ENCODE results near the gene MSH4. TPM values are rescaled to one million over a fixed set of nuclear protein-coding genes. Genes with fewer than 3 reads are reported as not detected.

The MSH4 gene
- total RNA-seq, 3 donors from 2014 or later (not counting 1 experiment from before 2014, with no cell fraction given), result 0.45 to 0.61 (median 0.52) TPM

DNA sequence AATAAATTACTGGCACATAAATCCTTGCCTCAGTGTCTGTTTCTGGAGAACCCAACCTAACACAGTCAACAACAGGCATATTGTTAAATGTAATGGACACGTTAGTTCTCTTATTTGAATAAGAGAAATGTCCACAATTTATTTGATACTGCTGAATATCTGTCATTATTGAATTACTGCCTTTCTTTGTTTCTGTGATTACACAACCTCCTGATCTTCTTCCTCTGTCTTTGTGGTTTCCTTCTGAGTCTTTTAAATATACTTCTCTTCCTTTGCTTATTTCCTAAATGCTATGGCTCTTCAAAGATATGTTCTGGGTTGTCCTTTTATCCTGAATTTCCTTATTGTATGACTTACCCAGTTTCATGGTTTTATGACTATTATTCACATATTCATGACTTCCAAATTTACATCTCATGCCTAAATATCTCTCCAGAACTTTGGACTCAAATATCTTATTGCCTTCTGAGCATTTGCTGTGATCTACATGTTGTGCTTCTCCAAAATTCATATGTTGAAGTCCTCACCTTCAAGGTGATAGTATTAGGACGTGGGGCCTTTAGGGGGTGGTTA is 39.9 kb downstream of the MSH4 start:
- H3K36me3 Mint-ChIP-seq, result peaks cover 6% of the 10 kb centered on the region
- H3K9me3 ChIP-seq (ENCODE audit: control insufficient read depth, insufficient read depth, low read length), result no peaks in the 10 kb centered on the region
- H3K4me3 Mint-ChIP-seq, result no peak overlapping the region
- ATAC-seq, result no peak
- no peak for DNase-seq
- TF ChIP-seq, protein P1, sequence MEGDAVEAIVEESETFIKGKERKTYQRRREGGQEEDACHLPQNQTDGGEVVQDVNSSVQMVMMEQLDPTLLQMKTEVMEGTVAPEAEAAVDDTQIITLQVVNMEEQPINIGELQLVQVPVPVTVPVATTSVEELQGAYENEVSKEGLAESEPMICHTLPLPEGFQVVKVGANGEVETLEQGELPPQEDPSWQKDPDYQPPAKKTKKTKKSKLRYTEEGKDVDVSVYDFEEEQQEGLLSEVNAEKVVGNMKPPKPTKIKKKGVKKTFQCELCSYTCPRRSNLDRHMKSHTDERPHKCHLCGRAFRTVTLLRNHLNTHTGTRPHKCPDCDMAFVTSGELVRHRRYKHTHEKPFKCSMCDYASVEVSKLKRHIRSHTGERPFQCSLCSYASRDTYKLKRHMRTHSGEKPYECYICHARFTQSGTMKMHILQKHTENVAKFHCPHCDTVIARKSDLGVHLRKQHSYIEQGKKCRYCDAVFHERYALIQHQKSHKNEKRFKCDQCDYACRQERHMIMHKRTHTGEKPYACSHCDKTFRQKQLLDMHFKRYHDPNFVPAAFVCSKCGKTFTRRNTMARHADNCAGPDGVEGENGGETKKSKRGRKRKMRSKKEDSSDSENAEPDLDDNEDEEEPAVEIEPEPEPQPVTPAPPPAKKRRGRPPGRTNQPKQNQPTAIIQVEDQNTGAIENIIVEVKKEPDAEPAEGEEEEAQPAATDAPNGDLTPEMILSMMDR (IDR thresholded peaks at IDR 0.05), result no peak
- no peak overlapping the region for H3K27ac Mint-ChIP-seq
- H3K4me1 ChIP-seq (ENCODE audit: control insufficient read depth, insufficient read depth, low read length), result no peaks in the 10 kb centered on the region
- no peaks in the 10 kb centered on the region for H3K4me1 Mint-ChIP-seq
- peaks cover 16 to 17% of the 10 kb centered on the region in 2 donors for H3K9me3 Mint-ChIP-seq
- H3K36me3 ChIP-seq (ENCODE audit: control insufficient read depth, insufficient read depth, low read length), result no peaks in the 10 kb centered on the region
- 73% methylated on average over 1 of the region's 2 CpGs for WGBS (ENCODE audit: insufficient coverage)
- no peak overlapping the region for H3K4me3 ChIP-seq (ENCODE audit: low read length)
- intact Hi-C loops (cut with micrococcal nuclease), result no loop called here
- no peaks in the 10 kb centered on the region for H3K27me3 Mint-ChIP-seq (ENCODE audit: low read depth in 2 of 2)
- H3K27ac ChIP-seq (ENCODE audit: low read length), result no peak overlapping the region
- no peaks in the 10 kb centered on the region for H3K27me3 ChIP-seq (ENCODE audit: control insufficient read depth, insufficient read depth, low read length)

DNA sequence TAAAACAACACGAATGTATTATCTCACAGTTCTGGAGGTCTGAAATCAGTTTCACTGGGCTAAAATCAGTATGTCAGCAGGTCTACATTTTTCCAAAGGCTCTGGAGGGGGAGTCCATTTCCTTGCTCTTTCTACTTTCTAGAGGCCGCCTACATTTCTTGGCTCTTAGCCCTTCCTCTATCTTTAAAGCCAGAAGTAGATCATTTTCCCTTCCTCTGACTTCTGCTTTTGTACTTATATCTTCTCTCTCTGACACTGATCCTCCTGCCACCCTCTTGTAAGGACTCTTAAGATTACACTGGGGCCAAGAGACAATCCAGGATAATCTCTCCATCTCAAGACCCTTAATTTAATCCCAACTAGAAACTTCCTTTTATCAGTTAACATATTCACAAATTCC is 41.4 kb downstream of the MSH4 start:
- Histone ChIP-seq H3K27me3 (ENCODE audit: control insufficient read depth, insufficient read depth, low read length) (no peaks in the 10 kb centered on the region), H3K36me3 (ENCODE audit: control insufficient read depth, insufficient read depth, low read length) (no peaks in the 10 kb centered on the region), H3K9me3 (ENCODE audit: control insufficient read depth, insufficient read depth, low read length) (no peaks in the 10 kb centered on the region), H3K4me1 (ENCODE audit: control insufficient read depth, insufficient read depth, low read length) (no peaks in the 10 kb centered on the region), H3K4me3 (ENCODE audit: low read length) (no peak overlapping the region), H3K27ac (ENCODE audit: low read length) (no peak overlapping the region)
- TF ChIP-seq, protein P1 (IDR thresholded peaks at IDR 0.05), result no peak
- H3K4me3 Mint-ChIP-seq, result no peak overlapping the region
- H3K4me1 Mint-ChIP-seq, result no peaks in the 10 kb centered on the region
- H3K36me3 Mint-ChIP-seq, result peaks cover 6% of the 10 kb centered on the region
- no peaks in the 10 kb centered on the region for H3K27me3 Mint-ChIP-seq (ENCODE audit: low read depth in 2 of 2)
- peaks cover 12 to 15% of the 10 kb centered on the region in 2 donors for H3K9me3 Mint-ChIP-seq
- ATAC-seq, result no peak
- 80% methylated on average over 2 of the region's 2 CpGs for WGBS (ENCODE audit: insufficient coverage)
- intact Hi-C loops (cut with micrococcal nuclease), result no loop called here
- no peak overlapping the region for H3K27ac Mint-ChIP-seq
- no peak for DNase-seq

DNA sequence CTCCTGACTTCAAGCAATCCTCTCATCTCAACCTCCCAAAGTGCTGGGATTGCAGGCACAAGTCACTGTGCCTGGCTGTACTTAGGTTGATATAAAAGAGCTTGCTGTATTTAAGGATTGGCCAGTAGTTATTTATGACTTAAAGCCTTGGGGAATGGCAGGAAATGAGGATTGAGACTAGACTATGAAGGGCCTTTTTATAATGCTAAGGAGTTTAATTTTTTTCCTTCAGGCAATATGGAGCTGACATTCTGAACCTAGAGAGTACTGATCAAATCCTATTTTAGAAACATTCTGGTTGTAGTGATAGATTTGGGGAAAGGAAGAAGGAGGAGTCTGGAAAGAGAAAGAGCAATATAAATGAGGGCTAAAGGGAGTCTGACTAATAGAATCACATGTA is 44.7 kb downstream of the MSH4 start:
- Mint-ChIP-seq H3K27ac (no peak overlapping the region), H3K4me3 (no peak overlapping the region), H3K27me3 (ENCODE audit: low read depth in 2 of 2) (no peaks in the 10 kb centered on the region), H3K4me1 (no peaks in the 10 kb centered on the region), H3K9me3 (peaks cover 8% of the 10 kb centered on the region in 2 donors), H3K36me3 (peaks cover 6% of the 10 kb centered on the region)
- intact Hi-C loops (cut with micrococcal nuclease), result no loop called here
- ATAC-seq (no peak), DNase-seq (no peak)
- TF ChIP-seq, protein P1 (IDR thresholded peaks at IDR 0.05), result no peak
- Histone ChIP-seq H3K36me3 (ENCODE audit: control insufficient read depth, insufficient read depth, low read length) (no peaks in the 10 kb centered on the region), H3K9me3 (ENCODE audit: control insufficient read depth, insufficient read depth, low read length) (no peaks in the 10 kb centered on the region), H3K27me3 (ENCODE audit: control insufficient read depth, insufficient read depth, low read length) (no peaks in the 10 kb centered on the region), H3K27ac (ENCODE audit: low read length) (no peak overlapping the region), H3K4me3 (ENCODE audit: low read length) (no peak overlapping the region), H3K4me1 (ENCODE audit: control insufficient read depth, insufficient read depth, low read length) (no peaks in the 10 kb centered on the region)

DNA sequence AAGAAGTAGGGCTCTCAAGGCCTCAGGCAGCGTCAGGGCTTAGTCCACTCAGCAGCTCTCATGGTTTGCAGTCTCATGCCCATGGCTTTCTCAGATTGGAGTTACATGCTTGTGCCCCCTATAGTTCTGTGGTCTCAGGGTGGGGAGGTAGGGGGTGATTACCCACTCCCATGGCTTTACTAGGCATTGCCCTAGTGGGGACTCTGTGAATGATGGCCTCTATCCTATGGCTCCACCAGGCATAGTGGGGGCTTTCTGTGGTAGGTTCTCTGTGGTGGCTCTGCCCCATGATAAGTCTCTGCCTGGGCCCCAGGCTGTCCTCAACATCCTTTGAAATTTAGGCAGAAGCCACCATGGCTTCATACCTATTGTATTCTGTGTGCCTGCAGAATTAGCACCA is 48.9 kb downstream of the MSH4 start:
- Histone ChIP-seq H3K4me1 (ENCODE audit: control insufficient read depth, insufficient read depth, low read length) (no peaks in the 10 kb centered on the region), H3K4me3 (ENCODE audit: low read length) (no peak overlapping the region), H3K27me3 (ENCODE audit: control insufficient read depth, insufficient read depth, low read length) (no peaks in the 10 kb centered on the region), H3K27ac (ENCODE audit: low read length) (no peak overlapping the region), H3K36me3 (ENCODE audit: control insufficient read depth, insufficient read depth, low read length) (no peaks in the 10 kb centered on the region), H3K9me3 (ENCODE audit: control insufficient read depth, insufficient read depth, low read length) (no peaks in the 10 kb centered on the region)
- Mint-ChIP-seq H3K9me3 (no peaks in the 10 kb centered on the region), H3K27me3 (ENCODE audit: low read depth in 2 of 2) (no peaks in the 10 kb centered on the region), H3K4me3 (no peak overlapping the region), H3K4me1 (no peaks in the 10 kb centered on the region), H3K36me3 (no peaks in the 10 kb centered on the region), H3K27ac (no peak overlapping the region)
- intact Hi-C loops (cut with micrococcal nuclease), result no loop called here
- TF ChIP-seq, protein P1 (IDR thresholded peaks at IDR 0.05), result no peak
- no peak for ATAC-seq
- DNase-seq, result no peak
- WGBS (ENCODE audit: insufficient coverage), result 0% methylated on average over 1 of the region's 1 CpG

All from natural killer cell (primary cell).